Measurements from ENCODE around the gene COPS8. TPM values are rescaled to one million over a fixed set of nuclear protein-coding genes. Genes with fewer than 3 reads are reported as not detected.

Gene COPS8
- total and polyA plus RNA-seq, 2 of the 8 experiments (the other 6 are each of a cell fraction or from before 2014, with no cell fraction given), result 59.3 to 67.5 TPM

DNA sequence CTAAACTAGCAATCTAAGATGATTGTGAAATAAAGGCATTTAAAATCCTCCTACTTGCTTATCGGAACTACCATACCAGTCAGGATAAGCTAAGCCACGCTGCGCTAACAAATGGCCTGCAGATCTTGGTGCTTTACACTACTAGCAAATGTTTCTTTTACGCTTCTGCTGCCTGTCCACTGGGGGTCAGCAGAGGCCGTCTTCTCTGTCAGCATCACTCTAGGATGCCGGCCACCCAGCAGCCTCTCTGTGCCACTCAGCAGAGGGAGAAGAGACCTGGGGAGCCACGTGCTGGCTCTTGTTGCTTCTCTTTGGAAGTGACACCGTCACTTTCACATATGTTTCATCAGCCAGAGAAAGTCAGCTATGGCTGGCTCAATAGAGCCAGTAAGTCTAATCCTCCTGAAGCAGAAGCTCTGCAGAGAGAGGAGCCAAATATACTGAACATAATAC is 36.6 kb downstream of the COPS8 start (continued):
- no peak for TF ChIP-seq EZH2 (IDR thresholded peaks at IDR 0.05; ENCODE audit: low read depth, low read length, severe bottlenecking)
- TF ChIP-seq EGR1 (IDR thresholded peaks at IDR 0.05; ENCODE audit: borderline replicate concordance, low read depth, low read length), result 0 out of 2 replicates have a peak, but pooled peaks have one; percentile 42
- TF ChIP-seq SAP30 (IDR thresholded peaks at IDR 0.05; ENCODE audit: insufficient read depth, insufficient replicate concordance, low read length), result no peak
- no peak for TF ChIP-seq SIX5 (IDR thresholded peaks at IDR 0.05; ENCODE audit: low read depth, low read length)
- TF ChIP-seq EP300 (IDR thresholded peaks at IDR 0.05; ENCODE audit: borderline replicate concordance in 1 of 2, low read depth in 2 of 2, low read length in 2 of 2), result no peak
- no peak for TF ChIP-seq CHD1 (IDR thresholded peaks at IDR 0.05; ENCODE audit: low read depth, low read length)
- TF ChIP-seq GTF2F1 (IDR thresholded peaks at IDR 0.05; ENCODE audit: borderline replicate concordance, low read depth, low read length), result no peak
- peak; percentile 71 for TF ChIP-seq CREB1 (IDR thresholded peaks at IDR 0.05)
- TF ChIP-seq SP2 (IDR thresholded peaks at IDR 0.05; ENCODE audit: low read length), result peak; percentile 33; the same call in 1 of the 2 replicates
- no peak for TF ChIP-seq TBP (IDR thresholded peaks at IDR 0.05; ENCODE audit: low read depth, low read length)
- TF ChIP-seq NANOG (IDR thresholded peaks at IDR 0.05; ENCODE audit: insufficient read depth, low read depth, low read length, poor library complexity, severe bottlenecking), result no peak
- TF ChIP-seq RXRA (IDR thresholded peaks at IDR 0.05; ENCODE audit: insufficient read depth, low read depth, low read length), result 0 out of 2 replicates have a peak, but pooled peaks have one; percentile 56
- peak; percentile 86 for TF ChIP-seq E2F6 (IDR thresholded peaks at IDR 0.05)
- peak; percentile 58 for TF ChIP-seq CEBPB (IDR thresholded peaks at IDR 0.05; ENCODE audit: low read depth, low read length)
- no peak for TF ChIP-seq SUZ12 (IDR thresholded peaks at IDR 0.05; ENCODE audit: low read length)
- TF ChIP-seq, protein P1, sequence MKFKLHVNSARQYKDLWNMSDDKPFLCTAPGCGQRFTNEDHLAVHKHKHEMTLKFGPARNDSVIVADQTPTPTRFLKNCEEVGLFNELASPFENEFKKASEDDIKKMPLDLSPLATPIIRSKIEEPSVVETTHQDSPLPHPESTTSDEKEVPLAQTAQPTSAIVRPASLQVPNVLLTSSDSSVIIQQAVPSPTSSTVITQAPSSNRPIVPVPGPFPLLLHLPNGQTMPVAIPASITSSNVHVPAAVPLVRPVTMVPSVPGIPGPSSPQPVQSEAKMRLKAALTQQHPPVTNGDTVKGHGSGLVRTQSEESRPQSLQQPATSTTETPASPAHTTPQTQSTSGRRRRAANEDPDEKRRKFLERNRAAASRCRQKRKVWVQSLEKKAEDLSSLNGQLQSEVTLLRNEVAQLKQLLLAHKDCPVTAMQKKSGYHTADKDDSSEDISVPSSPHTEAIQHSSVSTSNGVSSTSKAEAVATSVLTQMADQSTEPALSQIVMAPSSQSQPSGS (IDR thresholded peaks at IDR 0.05; ENCODE audit: low read length), result peak; percentile 64; the same call in 1 of the 2 replicates
- TF ChIP-seq CBX5 (IDR thresholded peaks at IDR 0.05; ENCODE audit: low read depth, low read length), result no peak
- TF ChIP-seq SP4 (IDR thresholded peaks at IDR 0.05; ENCODE audit: low read length), result no peak; the same call in 1 of the 2 replicates
- no peak for TF ChIP-seq SP1 (IDR thresholded peaks at IDR 0.05; ENCODE audit: low read depth, low read length)
- no peak for TF ChIP-seq GABPA (IDR thresholded peaks at IDR 0.05; ENCODE audit: borderline replicate concordance, insufficient read depth, low read length)
- TF ChIP-seq ZNF274 (IDR thresholded peaks at IDR 0.05; ENCODE audit: borderline replicate concordance, extremely low read depth, low read length), result no peak
- no peak for TF ChIP-seq HDAC6 (IDR thresholded peaks at IDR 0.05; ENCODE audit: low read depth, low read length)
- TF ChIP-seq POU5F1 (IDR thresholded peaks at IDR 0.05; ENCODE audit: low read depth, low read length), result no peak
- no peak for TF ChIP-seq TAF1 (IDR thresholded peaks at IDR 0.05; ENCODE audit: low read depth, low read length)

All from H1 (cell line).